SK-N-SH treated with all-trans-retinoic acid at 6 μM for 48 hours (cell line): ENCODE measurements around the gene MAPK9.

ENCODE experiments used
- ATAC-seq: fragments of 200-7000 bp; cut with Tn5 transposase; 3 replicates; pipeline ENCODE4 v1.9.1; 2020; ENCODE audit warnings: mild to moderate bottlenecking, moderate library complexity
- ARNTL ChIP-seq: fragments of 450-650 bp; formaldehyde crosslinking; IDR thresholded peaks from 2 replicates; pipeline ENCODE4 v1.5.0; 2020; ENCODE audit warnings: low read depth, mild to moderate bottlenecking, moderate library complexity, borderline replicate concordance
- ESRRG ChIP-seq: fragments of 250-450 bp; sonication (Bioruptor Pico); IDR thresholded peaks from 2 replicates; pipeline ENCODE4 v1.6.1; 2021; ENCODE audit warnings: mild to moderate bottlenecking
- GLIS3 ChIP-seq: fragments of 250-450 bp; sonication (Bioruptor Pico); IDR thresholded peaks from 2 replicates; pipeline ENCODE4 v1.5.0; 2020; ENCODE audit warnings: mild to moderate bottlenecking, moderate library complexity
- OSR1 ChIP-seq: fragments of 250-450 bp; sonication (Bioruptor Pico); IDR thresholded peaks from 2 replicates; pipeline ENCODE4 v1.8.0; 2022; ENCODE audit warnings: moderate library complexity, mild to moderate bottlenecking, inconsistent platforms
- PPARA ChIP-seq: fragments of 250-450 bp; sonication (Bioruptor Pico); IDR thresholded peaks from 2 replicates; pipeline ENCODE4 v1.5.0; 2020; ENCODE audit warnings: mild to moderate bottlenecking, borderline replicate concordance
- SNAI2 ChIP-seq: fragments of 250-450 bp; sonication (Bioruptor Pico); IDR thresholded peaks from 2 replicates; pipeline ENCODE4 v1.5.0; 2020; ENCODE audit warnings: mild to moderate bottlenecking, moderate library complexity
- TOX ChIP-seq: fragments of 250-450 bp; sonication (Bioruptor Pico); IDR thresholded peaks from 2 replicates; pipeline ENCODE4 v1.8.0; 2021; ENCODE audit warnings: mild to moderate bottlenecking, moderate library complexity, borderline replicate concordance
- ZFP3 ChIP-seq: fragments of 250-450 bp; sonication (Bioruptor Pico); IDR thresholded peaks from 2 replicates; pipeline ENCODE4 v1.5.0; 2020; ENCODE audit warnings: mild to moderate bottlenecking, moderate library complexity
- ZFP30 ChIP-seq: fragments of 450-650 bp; formaldehyde crosslinking; IDR thresholded peaks from 2 replicates; pipeline ENCODE4 v1.5.0; 2022; ENCODE audit warnings: mild to moderate bottlenecking, moderate library complexity
- ZNF565 ChIP-seq: fragments of 450-650 bp; formaldehyde crosslinking; conservative IDR thresholded peaks from 2 replicates; pipeline ENCODE4 v1.5.0; 2020; ENCODE audit warnings: low read depth, mild to moderate bottlenecking, moderate library complexity
- TF ChIP-seq, protein P1 (sequence below): fragments of 250-450 bp; sonication (Bioruptor Pico); IDR thresholded peaks from 2 replicates; pipeline ENCODE4 v1.5.1; 2021; ENCODE audit warnings: mild to moderate bottlenecking, moderate library complexity
- TF ChIP-seq, protein P2 (sequence below): fragments of 250-450 bp; sonication (Bioruptor Pico); IDR thresholded peaks from 2 replicates; pipeline ENCODE4 v1.5.1; 2020; ENCODE audit warnings: low read depth, mild to moderate bottlenecking, moderate library complexity
- TF ChIP-seq, protein P3 (sequence below): fragments of 250-450 bp; sonication (Bioruptor Pico); IDR thresholded peaks from 2 replicates; pipeline ENCODE4 v1.5.0; 2020; ENCODE audit warnings: mild to moderate bottlenecking, moderate library complexity
- TF ChIP-seq, protein P4 (sequence below): fragments of 250-450 bp; sonication (Bioruptor Pico); IDR thresholded peaks from 2 replicates; pipeline ENCODE4 v1.8.0; 2020; ENCODE audit warnings: mild to moderate bottlenecking, moderate library complexity, borderline replicate concordance
- TF ChIP-seq, protein P5 (sequence below): fragments of 250-450 bp; sonication (Bioruptor Pico); IDR thresholded peaks from 2 replicates; pipeline ENCODE4 v1.8.0; 2021; ENCODE audit warnings: low read depth, mild to moderate bottlenecking, moderate library complexity, borderline replicate concordance

MAPK9 gene

DNA sequence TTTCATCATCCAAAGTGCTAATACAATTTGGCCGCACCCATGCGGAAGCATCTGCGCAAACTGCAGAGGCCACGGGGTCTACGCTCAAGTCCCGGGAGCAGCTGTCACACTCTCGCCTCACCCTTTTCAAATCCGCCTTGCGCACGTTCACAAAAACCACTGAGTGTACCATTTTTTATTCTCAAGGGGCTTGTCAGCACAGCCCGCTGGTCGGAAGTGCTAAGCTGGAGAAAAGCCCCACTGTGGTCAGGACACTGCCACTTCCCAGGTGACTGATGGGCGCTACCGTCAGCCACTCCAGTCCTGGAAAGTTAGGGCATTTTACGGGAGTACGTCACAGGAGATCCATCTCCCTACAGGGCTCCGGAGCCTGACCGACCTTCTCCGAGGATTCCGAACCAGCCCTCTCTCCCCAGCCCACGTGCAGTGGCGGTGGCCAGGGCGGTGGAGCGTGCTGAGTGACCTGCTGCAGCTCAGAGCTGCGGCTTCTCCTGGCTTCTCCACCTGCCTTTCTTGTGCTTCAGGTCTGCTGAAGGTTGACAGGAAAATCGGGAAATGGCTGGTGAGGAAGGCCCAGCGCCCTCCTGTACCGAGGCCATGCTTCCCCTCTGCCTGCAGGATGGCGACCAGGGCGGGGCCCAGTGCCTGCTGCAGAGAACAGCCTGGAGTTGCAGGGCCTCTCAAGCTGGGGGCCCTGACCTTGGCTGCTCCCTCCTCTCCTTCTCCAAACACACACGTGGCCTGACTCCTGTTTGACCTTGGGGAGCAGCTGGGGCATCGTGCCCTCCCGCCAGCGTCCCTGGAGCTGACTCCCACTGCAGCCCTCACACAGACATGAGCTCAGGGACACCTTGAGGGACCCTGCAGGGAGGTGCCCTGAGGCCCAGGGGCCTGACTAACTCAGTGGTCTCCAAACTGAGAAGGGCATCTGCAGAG is 97.2 kb downstream of the MAPK9 start:
- TF ChIP-seq, protein P1, sequence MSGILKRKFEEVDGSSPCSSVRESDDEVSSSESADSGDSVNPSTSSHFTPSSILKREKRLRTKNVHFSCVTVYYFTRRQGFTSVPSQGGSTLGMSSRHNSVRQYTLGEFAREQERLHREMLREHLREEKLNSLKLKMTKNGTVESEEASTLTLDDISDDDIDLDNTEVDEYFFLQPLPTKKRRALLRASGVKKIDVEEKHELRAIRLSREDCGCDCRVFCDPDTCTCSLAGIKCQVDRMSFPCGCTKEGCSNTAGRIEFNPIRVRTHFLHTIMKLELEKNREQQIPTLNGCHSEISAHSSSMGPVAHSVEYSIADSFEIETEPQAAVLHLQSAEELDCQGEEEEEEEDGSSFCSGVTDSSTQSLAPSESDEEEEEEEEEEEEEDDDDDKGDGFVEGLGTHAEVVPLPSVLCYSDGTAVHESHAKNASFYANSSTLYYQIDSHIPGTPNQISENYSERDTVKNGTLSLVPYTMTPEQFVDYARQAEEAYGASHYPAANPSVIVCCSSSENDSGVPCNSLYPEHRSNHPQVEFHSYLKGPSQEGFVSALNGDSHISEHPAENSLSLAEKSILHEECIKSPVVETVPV = no peak
- TF ChIP-seq, protein P2, sequence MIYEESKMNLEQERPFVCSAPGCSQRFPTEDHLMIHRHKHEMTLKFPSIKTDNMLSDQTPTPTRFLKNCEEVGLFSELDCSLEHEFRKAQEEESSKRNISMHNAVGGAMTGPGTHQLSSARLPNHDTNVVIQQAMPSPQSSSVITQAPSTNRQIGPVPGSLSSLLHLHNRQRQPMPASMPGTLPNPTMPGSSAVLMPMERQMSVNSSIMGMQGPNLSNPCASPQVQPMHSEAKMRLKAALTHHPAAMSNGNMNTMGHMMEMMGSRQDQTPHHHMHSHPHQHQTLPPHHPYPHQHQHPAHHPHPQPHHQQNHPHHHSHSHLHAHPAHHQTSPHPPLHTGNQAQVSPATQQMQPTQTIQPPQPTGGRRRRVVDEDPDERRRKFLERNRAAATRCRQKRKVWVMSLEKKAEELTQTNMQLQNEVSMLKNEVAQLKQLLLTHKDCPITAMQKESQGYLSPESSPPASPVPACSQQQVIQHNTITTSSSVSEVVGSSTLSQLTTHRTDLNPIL (CRISPR knock-in tag) = no peak
- TF ChIP-seq GLIS3 (no peak), OSR1 (CRISPR knock-in tag) (no peak)
- ATAC-seq = no peak

DNA sequence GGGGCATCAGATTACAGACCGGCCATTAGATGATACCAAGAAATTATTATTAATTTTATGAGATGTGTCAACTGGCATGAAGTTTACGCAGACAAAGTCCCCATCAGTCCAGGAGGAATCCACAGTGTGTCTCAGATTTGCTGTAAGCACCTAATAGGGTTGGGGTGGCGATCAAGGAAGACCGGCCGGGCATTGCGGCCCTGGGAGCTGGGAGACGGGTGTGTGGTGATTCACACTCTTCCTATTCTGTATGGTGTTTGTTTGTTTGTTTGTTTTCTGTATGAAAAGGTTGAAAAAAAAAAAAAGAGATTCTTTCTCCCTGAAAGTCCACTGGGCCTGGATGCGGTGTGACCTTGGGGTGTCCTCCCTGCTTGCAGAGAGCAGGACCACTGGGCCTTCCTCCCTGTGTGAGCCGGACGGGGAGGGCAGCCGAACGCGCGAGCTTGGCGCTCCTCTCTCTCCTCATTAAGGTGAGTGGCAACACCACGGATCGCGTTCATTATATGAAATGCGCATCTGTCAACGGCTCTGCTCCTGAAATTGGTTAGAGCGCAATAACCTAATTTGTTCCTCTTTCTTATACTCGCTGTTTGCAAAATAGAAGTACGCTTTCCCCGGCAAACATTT is 98.0 kb downstream of the MAPK9 start:
- TF ChIP-seq, protein P1 = no peak
- TF ChIP-seq ZNF565 (no peak), TOX (CRISPR knock-in tag) (no peak), SNAI2 (CRISPR knock-in tag) (no peak), ZFP3 (CRISPR knock-in tag) (no peak), ZFP30 (CRISPR knock-in tag) (no peak), PPARA (CRISPR knock-in tag) (no peak)
- TF ChIP-seq, protein P3, sequence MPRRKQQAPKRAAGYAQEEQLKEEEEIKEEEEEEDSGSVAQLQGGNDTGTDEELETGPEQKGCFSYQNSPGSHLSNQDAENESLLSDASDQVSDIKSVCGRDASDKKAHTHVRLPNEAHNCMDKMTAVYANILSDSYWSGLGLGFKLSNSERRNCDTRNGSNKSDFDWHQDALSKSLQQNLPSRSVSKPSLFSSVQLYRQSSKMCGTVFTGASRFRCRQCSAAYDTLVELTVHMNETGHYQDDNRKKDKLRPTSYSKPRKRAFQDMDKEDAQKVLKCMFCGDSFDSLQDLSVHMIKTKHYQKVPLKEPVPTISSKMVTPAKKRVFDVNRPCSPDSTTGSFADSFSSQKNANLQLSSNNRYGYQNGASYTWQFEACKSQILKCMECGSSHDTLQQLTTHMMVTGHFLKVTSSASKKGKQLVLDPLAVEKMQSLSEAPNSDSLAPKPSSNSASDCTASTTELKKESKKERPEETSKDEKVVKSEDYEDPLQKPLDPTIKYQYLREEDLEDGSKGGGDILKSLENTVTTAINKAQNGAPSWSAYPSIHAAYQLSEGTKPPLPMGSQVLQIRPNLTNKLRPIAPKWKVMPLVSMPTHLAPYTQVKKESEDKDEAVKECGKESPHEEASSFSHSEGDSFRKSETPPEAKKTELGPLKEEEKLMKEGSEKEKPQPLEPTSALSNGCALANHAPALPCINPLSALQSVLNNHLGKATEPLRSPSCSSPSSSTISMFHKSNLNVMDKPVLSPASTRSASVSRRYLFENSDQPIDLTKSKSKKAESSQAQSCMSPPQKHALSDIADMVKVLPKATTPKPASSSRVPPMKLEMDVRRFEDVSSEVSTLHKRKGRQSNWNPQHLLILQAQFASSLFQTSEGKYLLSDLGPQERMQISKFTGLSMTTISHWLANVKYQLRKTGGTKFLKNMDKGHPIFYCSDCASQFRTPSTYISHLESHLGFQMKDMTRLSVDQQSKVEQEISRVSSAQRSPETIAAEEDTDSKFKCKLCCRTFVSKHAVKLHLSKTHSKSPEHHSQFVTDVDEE (CRISPR knock-in tag) = no peak
- TF ChIP-seq, all 23 proteins: peak for 0
- ATAC-seq = no peak

DNA sequence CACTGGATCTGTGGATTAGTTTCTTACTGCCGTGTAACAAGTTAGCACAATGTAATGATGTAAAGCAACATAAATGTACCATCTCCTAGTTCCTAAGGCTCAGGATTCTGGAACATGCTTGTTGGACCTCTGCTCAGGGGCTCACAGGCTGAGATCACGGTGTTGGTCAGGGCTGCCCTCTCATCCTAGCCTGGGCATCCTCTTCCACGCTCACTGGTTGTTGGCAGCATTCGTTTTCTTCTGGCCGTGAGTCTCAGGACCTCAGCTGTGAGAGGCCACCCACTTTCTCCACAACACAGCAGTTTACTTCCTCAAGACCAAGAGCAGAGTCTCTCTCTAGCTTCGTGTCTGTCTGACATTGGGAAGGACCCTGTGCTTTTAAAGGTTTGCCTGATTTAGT is 100.2 kb downstream of the MAPK9 start:
- no peak for ATAC-seq
- TF ChIP-seq ZNF565 = no peak

DNA sequence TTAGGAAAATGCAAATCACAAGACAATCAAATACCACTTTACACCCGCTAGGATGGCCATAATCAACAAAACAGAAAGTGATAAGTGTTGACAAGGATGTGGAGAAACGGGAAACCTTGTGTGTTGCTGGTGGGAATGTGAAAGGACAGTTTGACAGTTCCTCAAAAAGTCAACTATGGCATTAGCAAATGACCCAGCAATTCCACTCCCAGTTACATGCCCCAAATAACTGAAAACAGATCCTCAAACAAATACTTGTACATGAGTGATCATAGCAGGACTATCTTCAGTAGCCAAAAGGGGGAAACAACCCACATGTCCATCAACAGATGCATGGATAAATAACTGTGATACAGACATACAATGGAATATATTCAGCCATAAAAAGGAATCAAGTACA is 104.1 kb downstream of the MAPK9 start:
- no peak for TF ChIP-seq ESRRG
- TF ChIP-seq, protein P4, sequence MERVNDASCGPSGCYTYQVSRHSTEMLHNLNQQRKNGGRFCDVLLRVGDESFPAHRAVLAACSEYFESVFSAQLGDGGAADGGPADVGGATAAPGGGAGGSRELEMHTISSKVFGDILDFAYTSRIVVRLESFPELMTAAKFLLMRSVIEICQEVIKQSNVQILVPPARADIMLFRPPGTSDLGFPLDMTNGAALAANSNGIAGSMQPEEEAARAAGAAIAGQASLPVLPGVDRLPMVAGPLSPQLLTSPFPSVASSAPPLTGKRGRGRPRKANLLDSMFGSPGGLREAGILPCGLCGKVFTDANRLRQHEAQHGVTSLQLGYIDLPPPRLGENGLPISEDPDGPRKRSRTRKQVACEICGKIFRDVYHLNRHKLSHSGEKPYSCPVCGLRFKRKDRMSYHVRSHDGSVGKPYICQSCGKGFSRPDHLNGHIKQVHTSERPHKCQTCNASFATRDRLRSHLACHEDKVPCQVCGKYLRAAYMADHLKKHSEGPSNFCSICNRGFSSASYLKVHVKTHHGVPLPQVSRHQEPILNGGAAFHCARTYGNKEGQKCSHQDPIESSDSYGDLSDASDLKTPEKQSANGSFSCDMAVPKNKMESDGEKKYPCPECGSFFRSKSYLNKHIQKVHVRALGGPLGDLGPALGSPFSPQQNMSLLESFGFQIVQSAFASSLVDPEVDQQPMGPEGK = no peak
- no peak for TF ChIP-seq ARNTL (CRISPR knock-in tag)
- no peak for TF ChIP-seq SNAI2 (CRISPR knock-in tag)
- TF ChIP-seq, protein P5, sequence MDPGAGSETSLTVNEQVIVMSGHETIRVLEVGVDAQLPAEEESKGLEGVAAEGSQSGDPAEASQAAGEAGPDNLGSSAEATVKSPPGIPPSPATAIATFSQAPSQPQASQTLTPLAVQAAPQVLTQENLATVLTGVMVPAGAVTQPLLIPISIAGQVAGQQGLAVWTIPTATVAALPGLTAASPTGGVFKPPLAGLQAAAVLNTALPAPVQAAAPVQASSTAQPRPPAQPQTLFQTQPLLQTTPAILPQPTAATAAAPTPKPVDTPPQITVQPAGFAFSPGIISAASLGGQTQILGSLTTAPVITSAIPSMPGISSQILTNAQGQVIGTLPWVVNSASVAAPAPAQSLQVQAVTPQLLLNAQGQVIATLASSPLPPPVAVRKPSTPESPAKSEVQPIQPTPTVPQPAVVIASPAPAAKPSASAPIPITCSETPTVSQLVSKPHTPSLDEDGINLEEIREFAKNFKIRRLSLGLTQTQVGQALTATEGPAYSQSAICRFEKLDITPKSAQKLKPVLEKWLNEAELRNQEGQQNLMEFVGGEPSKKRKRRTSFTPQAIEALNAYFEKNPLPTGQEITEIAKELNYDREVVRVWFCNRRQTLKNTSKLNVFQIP (CRISPR knock-in tag) = no peak
- TF ChIP-seq ZFP30 (CRISPR knock-in tag) = no peak
- TF ChIP-seq ZNF565 = no peak
- TF ChIP-seq, protein P3 (CRISPR knock-in tag) = no peak
- ATAC-seq = no peak
